Stomach (tissue), 9 donors: ENCODE data around the gene CPED1. TPM values are rescaled to one million over a fixed set of nuclear protein-coding genes. Genes with fewer than 3 reads are reported as not detected.
"Not testable (repeated sequence)": the region's sequence is repeated elsewhere in the genome, so short reads cannot be mapped to it uniquely, and the experiment has no call there.

Source experiments
- DNase-seq, 2 donors: peaks; one replicate each; pipeline versions ENCODE4 v3.0.0 to v3.0.0-alpha.2; 2013 to 2019
- H3K27ac ChIP-seq, 5 donors: fragments of 200-600 bp in 4 of 5; sonication (generic) in 4 of 5; one replicate each; pipeline ENCODE4 v1.5.1; 2013 to 2019; ENCODE audit warnings: mild to moderate bottlenecking in 1 of 5, moderate library complexity in 1 of 5
- H3K27me3 ChIP-seq, 3 donors: fragments of 200-600 bp; sonication (generic); one replicate each; pipeline ENCODE4 v1.5.1; 2017 to 2019; ENCODE audit warnings: mixed run types in 1 of 3
- H3K36me3 ChIP-seq, 4 donors: fragments of 200-600 bp; sonication (generic); 1 replicate in 3 of 4; 2 replicates in 1 of 4; pipeline ENCODE4 v1.5.1; 2016 to 2019
- H3K4me1 ChIP-seq, 4 donors: fragments of 200-600 bp; sonication (generic); one replicate each; pipeline ENCODE4 v1.5.1; 2016 to 2019
- H3K4me3 ChIP-seq, 4 donors: fragments of 200-600 bp; sonication (generic) in 3 of 4; one replicate each; pipeline ENCODE4 v1.5.1; 2016 to 2019; ENCODE audit warnings: mild to moderate bottlenecking in 1 of 4
- H3K9me3 ChIP-seq, 4 donors: fragments of 200-600 bp; sonication (generic); one replicate each; pipeline ENCODE4 v1.5.1; 2016 to 2019
- CTCF ChIP-seq, 7 experiments: fragments of 450-650 bp in 4 of 7; fragments of 200-600 bp in 3 of 7; sonication (generic) in 3 of 7; IDR thresholded peaks; one replicate each; pipeline ENCODE4 v1.5.1; 2016 to 2019; ENCODE audit warnings: antibody characterized with exemption in 7 of 7, control low read depth in 2 of 7, mild to moderate bottlenecking in 1 of 7
- EP300 ChIP-seq: sonication (generic); formaldehyde crosslinking; IDR thresholded peaks from one replicate; pipeline ENCODE4 v1.6.1; 2017; ENCODE audit warnings: antibody characterized with exemption
- POLR2A ChIP-seq, 4 donors: fragments of 450-650 bp; IDR thresholded peaks; one replicate each; pipeline ENCODE4 v1.6.1; 2016; ENCODE audit warnings: antibody characterized with exemption in 4 of 4, control low read depth in 2 of 4, mild to moderate bottlenecking in 1 of 4, moderate library complexity in 1 of 4
- POLR2AphosphoS5 ChIP-seq, 3 donors: sonication (generic); formaldehyde crosslinking; IDR thresholded peaks; one replicate each; pipeline ENCODE4 v1.6.1; 2016; ENCODE audit warnings: antibody characterized with exemption in 3 of 3
- WGBS, 5 donors: extraction: QIAGEN DNeasy Blood & Tissue Kit in 3 of 5; methylation state at CpG; one replicate each; pipeline versions ENCODE4 v1.1.5 to v1.1.7; 2013 to 2018; 5-methylcytosine and 5-hydroxymethylcytosine counted together
- intact Hi-C: fragments of 100-400 bp; cut with DNase I; formaldehyde crosslinking; loops from one replicate; pipeline ENCODE4 v1.15.1; 2023; ENCODE audit warnings: low total_unique reads
- polyA plus RNA-seq, 3 donors: library from polyadenylated mRNA; stranded (reverse); fragments of 200-250 nt; gene quantifications; one replicate each; pipeline ENCODE4 v1.2.3, GENCODE V29; 2013
- total RNA-seq, 5 donors: library from RNA; depleted of rRNA; stranded (reverse); fragments of >200 nt; gene quantifications; one replicate each; pipeline versions ENCODE4 v1.1.0 to v1.2.3, GENCODE V29; 2014 to 2016
- donor health status: healthy with polysubstance abuse.
- donor health status: Bipolar disorder and iron deficiency.
- donor health status: healthy.

The CPED1 gene
- total and polyA plus RNA-seq, 8 donors, result 3.0 to 58.7 (median 15.9) TPM

DNA sequence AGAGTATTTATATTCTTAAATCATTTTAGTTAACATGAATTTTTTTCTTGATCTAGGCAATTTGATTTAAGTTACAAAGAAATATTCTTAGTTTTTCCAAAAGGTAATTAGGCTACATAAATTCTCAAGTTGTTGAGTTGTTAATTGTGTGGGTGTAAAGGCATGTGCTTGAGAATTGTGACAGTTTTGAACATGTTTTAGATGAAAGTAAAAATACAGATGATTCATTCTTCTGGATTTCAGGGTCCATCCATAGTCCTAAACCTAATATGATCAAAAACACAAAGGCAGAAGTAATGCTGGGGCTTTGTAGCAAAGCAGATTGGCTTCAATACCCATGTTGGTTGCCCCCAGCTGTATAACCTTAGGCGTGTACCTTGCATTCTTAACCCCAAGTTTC, 127.9 kb downstream of the CPED1 start:
- H3K4me1 ChIP-seq, result no peaks in the 10 kb centered on the region
- no peak for TF ChIP-seq EP300
- no peak for TF ChIP-seq CTCF (IDR thresholded peaks at IDR 0.05)
- no peak for TF ChIP-seq POLR2AphosphoS5 (IDR thresholded peaks at IDR 0.05)
- no peak overlapping the region for H3K4me3 ChIP-seq
- intact Hi-C loops, result loop anchor here (10.0 kb wide), 1 partner anchor 132 kb away; the partner anchor contains the start of gene CPED1
- H3K9me3 ChIP-seq, result no peaks in the 10 kb centered on the region
- H3K27ac ChIP-seq, result no peak overlapping the region
- no peaks in the 10 kb centered on the region for H3K36me3 ChIP-seq
- WGBS, 5 donors, result 78 to 95% (median 92%) methylated on average over 1 of the region's 1 CpG
- DNase-seq, result no peak
- no peaks in the 10 kb centered on the region for H3K27me3 ChIP-seq

- no peaks in the 10 kb centered on the region for H3K9me3 ChIP-seq
- no peak overlapping the region for H3K4me3 ChIP-seq
- intact Hi-C loops, result loop anchor here (10.0 kb wide), 1 partner anchor 134 kb away; the partner anchor contains the start of gene CPED1
- H3K36me3 ChIP-seq, result no peaks in the 10 kb centered on the region
- WGBS, 5 donors, result 91 to 97% (median 94%) methylated on average over 9 of the region's 9 CpGs
- no peaks in the 10 kb centered on the region for H3K4me1 ChIP-seq
- TF ChIP-seq POLR2AphosphoS5 (IDR thresholded peaks at IDR 0.05) (no peak), CTCF (IDR thresholded peaks at IDR 0.05) (no peak), POLR2A (IDR thresholded peaks at IDR 0.05) (no peak), EP300 (no peak)
- DNase-seq, result no peak
- H3K27ac ChIP-seq, result no peak overlapping the region
- no peaks in the 10 kb centered on the region for H3K27me3 ChIP-seq
Measured at GRCh38 chr7:121119047-121119446, 130.5 kb downstream of the CPED1 start.

- DNase-seq, result no peak
- H3K9me3 ChIP-seq, result no peaks in the 10 kb centered on the region
- peaks cover 0 to 8% (median 3%) of the 10 kb centered on the region in 4 donors for H3K36me3 ChIP-seq
- intact Hi-C loops, result no loop called here
- no peaks in the 10 kb centered on the region for H3K4me1 ChIP-seq
- H3K27me3 ChIP-seq, result no peaks in the 10 kb centered on the region
- H3K27ac ChIP-seq, result no peak overlapping the region
- H3K4me3 ChIP-seq, result no peak overlapping the region
- WGBS, 5 donors, result 50 to 54% (median 54%) methylated on average over 2 of the region's 2 CpGs
- no peak for TF ChIP-seq CTCF (IDR thresholded peaks at IDR 0.05)
- no peak for TF ChIP-seq EP300
- TF ChIP-seq POLR2AphosphoS5 (IDR thresholded peaks at IDR 0.05), result no peak
- TF ChIP-seq POLR2A (IDR thresholded peaks at IDR 0.05), result no peak
Measured at GRCh38 chr7:121123032-121123431, 134.5 kb downstream of the CPED1 start.

DNA sequence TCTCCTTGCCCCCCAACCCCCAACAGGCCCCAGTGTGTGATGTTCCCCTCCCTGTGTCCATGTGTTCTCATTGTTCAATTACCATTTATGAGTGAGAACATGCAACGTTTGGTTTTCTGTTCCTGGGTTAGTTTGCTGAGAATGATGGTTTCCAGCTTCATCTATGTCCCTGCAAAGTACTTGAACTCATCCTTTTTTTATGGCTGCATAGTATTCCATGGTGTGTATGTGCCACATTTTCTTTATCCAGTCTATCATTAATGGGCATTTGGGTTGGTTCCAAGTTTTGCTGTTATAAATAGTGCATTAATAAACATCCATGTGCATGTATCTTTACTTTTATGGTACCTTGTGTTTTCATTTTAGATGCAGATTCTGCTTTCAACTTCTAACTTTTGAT, 136.9 kb downstream of the CPED1 start:
- 56 to 91% (median 78%) methylated on average over 1 of the region's 1 CpG for WGBS, 5 donors
- not testable (repeated sequence) for H3K27ac ChIP-seq

GRCh38 chr7:121126201-121126600, 137.7 kb downstream of the CPED1 start:
- WGBS, 5 donors, result 91 to 100% (median 93%) methylated on average over 1 of the region's 1 CpG
- peaks cover 0 to 8% (median 3%) of the 10 kb centered on the region in 4 donors for H3K36me3 ChIP-seq
- H3K27ac ChIP-seq, result no peak overlapping the region
- intact Hi-C loops, result no loop called here
- H3K4me3 ChIP-seq, result no peak overlapping the region
- TF ChIP-seq CTCF (IDR thresholded peaks at IDR 0.05) (no peak), POLR2AphosphoS5 (IDR thresholded peaks at IDR 0.05) (no peak), POLR2A (IDR thresholded peaks at IDR 0.05) (no peak), EP300 (no peak)
- no peaks in the 10 kb centered on the region for H3K4me1 ChIP-seq
- H3K9me3 ChIP-seq, result no peaks in the 10 kb centered on the region
- no peak for DNase-seq
- H3K27me3 ChIP-seq, result no peaks in the 10 kb centered on the region

More for the DNA sequence above, 136.9 kb downstream of the CPED1 start:
- H3K9me3 ChIP-seq, H3K27me3 ChIP-seq, H3K4me3 ChIP-seq, H3K4me1 ChIP-seq, H3K36me3 ChIP-seq, intact Hi-C loops, DNase-seq: not testable (repeated sequence)
